Raji (cell line): ENCODE data around the gene SYT7.

Experiments used
- POLR2A ChIP-seq: IDR thresholded peaks from 2 replicates; pipeline ENCODE4 v1.6.1; 2011; ENCODE audit warnings: low read depth, low read length, control low read depth; ENCODE audit not compliant: insufficient read depth

Gene SYT7

DNA sequence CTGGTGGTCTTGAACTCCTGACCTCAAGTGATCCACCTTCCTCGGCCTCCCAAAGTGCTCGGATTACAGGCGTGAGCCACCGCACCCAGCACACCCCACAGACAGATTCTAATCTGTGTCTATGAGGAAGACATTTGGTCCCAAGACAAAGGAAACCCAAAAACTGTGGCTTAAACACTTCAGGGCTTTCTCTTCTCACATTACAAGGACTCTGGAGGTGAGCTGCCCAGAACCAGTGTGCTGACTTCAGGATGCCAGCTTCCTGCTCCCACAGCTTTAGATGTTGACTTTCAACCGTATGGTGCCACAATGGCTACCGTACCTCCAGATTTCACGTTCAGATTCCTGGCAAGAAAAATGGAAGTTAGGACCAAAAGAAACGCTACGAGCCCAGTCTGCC is 32.2 kb upstream of the SYT7 start:
- no peak for TF ChIP-seq POLR2A

DNA sequence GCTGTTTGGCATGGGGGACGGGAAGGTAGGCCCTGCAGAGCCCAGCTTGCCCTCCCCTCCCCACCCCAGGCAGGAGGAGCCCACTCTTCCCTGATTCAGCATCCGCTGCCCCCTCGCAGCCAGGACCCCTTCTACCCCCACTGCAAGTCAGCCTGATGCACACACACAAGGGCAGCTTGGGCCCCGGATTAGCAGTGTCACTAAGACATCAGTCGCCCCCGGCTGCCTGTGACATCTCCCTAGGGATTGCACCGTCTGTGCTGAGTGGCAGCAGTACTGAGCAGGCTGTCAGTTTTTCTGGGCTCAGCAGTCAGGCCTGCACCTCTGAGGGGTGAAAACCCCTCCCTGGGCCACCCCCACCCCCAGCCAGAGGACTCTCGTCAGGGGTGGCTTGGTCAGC is 30.4 kb upstream of the SYT7 start:
- no peak for TF ChIP-seq POLR2A

DNA sequence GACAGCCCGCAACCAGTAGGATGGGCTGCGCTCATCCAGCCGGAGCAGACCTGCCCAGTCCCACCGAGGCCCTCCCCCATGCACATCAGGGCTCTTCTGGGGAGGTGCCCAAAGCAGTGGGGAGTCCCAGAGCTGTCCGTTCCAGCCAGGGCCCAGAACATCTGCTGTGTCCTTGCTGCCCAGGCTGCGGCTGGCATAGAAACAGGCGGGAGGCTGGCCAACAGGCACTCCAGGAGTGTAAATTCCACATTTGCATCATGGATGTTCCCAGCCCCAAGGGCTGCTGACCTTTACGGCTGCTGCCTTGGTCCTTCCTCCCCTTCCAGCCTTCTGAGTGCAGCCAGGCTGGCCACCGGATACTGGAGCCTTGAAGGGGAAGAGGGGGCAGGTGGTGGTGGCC is 30.0 kb upstream of the SYT7 start:
- TF ChIP-seq POLR2A, result no peak

DNA sequence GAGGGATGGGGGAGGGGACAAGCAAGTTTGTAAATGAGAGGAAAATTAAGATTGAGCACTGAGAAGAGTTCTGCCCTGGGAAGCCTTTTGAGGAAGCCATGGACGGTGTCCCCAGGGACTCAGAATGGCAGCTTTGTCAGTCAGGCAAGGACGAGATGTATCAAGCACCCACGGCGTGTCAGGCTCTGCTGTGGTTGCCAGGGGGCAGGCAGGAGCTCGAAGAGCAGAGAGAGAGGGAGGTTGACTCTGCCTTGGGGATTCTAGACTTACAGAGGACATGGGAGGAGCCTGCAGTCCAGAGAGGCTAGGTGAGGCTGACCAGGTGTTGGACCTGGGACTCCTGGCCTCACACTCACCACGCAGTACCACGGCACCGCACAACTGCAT is 29.1 kb upstream of the SYT7 start:
- no peak for TF ChIP-seq POLR2A

DNA sequence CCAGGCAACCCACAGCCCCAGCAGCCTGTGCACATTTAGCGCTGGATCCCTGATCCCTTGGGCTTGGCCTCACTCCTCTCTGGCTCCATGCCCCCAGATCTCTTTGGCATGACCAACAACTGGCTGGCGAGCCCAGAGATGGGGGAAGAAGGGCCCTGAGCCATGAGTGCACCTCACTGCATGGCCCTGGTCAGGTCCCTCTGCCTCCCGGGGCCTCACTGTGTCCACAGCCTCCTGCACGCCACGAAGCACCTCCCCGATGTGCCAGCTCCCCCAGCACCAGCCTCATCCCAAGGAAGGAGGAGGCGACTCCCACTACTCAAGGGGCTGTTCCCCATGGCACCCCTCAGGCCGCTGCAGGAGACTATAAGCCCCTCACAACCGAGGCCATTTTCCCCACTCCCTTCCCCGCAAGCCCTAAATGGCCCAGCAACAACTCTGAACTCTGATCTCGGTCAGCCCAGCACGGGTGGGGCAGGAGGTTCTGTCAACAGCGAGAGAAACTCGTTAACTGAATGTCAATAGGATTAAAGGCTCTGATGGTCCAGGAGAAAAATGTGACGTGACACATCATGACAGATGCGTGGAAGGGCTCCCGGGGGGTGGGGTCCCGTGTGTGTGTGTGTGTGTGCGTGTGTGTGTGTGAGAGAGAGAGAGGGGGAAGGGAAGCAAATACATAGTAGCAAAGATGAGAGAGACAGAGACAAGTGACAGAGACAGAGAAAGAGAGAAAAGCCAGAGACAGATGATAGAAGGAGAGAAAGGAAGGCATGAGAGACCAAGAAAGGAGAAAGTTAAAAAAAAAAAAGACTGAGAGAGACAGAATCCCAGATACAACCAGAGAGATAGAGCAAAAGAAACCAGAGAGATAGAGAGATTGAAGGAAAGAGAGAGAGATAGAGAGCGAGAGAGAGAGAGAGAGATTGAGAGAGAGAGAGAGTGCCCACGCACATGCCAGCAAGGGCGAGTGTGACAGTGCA is 28.4 kb upstream of the SYT7 start:
- no peak for TF ChIP-seq POLR2A

DNA sequence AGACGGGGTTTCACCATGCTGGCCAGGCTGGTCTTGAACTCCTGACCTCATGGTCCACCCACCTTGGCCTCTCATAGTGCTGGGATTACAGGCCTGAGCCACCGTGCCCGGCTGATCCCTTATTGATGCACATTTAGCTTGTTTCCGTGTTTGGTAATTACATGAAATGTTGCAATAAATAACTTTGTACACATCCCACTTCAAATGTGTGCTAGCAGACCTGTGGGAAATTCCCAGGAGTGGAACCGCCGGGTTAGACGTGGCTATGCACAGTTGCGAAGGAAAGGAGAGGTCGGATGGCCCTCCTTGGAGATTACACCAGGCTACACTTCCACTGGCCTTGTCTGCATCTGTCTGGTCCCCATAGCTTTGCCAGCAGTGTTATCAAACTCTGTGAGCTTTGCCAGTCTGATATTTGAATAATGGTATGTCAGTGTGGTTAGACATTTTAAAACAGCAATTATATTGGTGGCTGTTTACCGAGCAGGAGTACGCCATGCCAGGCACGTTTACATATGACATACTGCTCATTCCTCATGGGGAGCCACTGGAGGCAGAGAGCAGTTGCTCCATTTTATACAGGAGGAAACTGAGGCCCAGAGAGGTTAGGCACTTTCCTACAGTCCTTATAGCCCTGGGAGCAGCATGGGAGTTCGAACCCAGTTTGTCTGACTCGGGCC is 27.2 kb upstream of the SYT7 start:
- no peak for TF ChIP-seq POLR2A

DNA sequence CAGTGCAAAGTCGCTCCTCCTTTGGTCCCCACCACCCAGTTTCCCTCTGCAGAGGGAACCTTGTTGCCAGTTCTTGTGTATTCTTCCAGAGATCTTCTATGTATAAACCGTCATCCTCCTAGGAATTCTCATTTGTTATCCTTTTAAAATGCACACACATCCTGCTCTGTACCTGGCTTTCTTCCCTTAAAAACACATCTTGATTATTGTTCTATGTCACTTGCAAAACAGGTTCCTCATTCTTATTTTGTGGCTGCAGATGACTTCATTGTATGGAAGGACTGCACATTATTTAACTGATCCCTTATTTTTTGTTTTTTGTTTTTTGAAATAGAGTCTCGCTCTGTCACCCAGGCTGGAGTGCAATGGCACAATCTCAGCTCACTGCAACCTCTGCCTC is 26.6 kb upstream of the SYT7 start:
- TF ChIP-seq POLR2A, result no peak

DNA sequence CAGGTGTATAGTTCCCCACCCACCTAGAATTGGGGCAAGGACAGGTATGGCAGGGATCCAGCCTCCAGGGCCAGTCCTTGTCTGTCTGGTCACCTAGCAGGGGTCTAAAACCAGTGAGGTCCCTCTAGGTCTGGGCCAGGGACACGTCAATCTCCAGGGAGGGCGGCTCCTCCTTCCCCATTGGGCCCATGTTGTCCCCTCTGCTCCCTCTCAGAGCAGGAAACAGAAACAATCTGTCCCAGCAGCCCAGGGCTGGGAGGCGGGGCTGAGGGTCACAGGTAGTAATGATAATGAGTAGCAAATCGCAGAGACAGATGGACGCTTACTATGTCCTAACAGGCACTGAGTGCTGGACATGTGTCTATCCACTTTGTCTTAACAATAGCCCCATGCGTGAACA is 22.8 kb upstream of the SYT7 start:
- no peak for TF ChIP-seq POLR2A

DNA sequence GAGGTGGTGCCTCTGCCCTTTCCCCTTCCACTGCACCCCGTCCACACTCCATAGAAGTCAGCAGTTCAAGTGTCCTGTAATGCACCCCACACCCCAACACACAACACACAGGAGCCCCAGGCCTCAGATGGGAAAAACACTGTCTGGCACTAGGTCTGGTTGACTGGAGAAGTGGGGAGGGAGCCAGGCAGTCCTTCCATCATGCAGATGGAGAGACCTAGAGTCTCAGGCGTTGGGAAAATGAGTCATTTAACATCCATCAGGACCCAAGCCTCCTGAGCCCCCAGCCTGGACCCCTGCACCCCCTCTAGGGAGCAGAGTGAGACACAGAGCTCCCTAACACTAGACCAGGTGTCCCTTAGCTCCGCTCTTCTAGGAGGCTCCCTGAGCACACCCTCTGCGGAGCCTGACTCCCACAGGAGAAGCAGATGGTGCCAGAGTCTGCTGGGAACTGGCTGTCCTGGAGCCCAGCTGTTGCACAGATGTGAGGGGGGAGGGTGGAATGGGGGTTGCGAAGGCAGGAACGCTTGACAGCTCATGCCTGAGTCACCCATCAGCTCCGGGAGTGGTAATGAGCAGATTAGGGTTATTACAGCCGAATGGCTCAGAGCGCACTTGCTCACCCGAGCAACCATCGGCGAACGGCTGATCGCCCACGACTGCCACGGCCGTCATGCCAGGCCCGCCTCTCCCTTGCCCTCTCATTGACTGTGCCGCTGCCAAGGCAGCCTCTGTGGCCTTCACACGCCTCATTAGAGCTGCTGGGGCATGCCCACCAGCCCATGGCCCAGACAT is 22.1 kb upstream of the SYT7 start:
- TF ChIP-seq POLR2A, result no peak

DNA sequence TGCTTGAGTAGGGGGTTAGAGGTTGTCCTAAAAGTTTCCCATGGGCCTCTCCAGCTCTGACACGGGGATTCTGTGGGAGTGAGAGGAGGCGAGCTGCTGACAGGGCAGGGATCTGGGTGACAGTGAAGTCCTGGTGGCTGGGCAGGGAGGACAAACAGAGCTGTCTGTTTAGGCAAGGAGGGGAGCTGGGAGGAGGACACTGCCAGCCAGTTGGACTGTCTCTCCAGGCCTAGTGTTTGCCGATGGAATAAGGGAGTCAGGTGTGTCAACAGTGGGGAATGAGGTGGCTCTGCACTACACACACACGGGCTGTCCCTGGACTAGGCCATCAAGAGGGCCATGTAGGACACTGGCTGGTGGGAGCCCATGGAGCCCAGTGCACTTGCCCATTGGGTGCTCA is 20.6 kb upstream of the SYT7 start:
- no peak for TF ChIP-seq POLR2A

DNA sequence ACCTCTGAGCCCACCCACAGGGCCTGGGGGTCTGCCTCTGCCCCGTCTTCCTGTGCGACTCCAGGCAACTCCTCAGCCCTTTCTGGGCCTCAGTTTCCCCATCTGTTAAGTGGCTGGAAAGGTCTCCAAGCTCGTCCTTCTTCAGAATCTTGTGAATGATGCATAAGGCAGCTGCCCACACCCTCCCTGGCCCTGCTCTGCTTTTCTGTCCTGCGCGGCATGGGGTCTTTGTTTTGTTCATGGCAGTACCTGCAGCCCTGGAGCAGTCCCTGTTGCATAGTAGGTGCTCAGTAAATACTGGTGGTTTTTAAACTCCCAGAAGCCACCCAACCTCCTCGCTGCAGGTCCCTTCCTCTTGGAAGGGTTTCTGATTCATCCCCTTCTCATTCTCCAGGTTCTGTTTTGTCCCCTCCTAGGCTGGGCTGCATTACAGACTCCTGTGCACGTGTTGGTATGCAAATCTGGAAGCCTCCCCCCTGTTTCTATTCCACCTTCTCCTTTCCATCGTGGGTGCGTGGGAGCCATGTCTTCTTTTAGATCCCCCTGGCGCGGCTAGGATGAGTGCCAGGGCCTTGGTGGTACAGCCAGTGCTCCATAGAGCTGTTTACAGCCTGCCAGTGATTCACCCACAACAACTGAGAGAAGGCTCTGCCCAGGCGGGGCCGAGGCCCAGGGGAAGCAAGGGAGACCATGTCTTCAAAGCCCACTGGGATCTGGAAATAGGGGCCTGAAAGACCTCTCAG is 19.3 kb upstream of the SYT7 start:
- TF ChIP-seq POLR2A, result no peak

DNA sequence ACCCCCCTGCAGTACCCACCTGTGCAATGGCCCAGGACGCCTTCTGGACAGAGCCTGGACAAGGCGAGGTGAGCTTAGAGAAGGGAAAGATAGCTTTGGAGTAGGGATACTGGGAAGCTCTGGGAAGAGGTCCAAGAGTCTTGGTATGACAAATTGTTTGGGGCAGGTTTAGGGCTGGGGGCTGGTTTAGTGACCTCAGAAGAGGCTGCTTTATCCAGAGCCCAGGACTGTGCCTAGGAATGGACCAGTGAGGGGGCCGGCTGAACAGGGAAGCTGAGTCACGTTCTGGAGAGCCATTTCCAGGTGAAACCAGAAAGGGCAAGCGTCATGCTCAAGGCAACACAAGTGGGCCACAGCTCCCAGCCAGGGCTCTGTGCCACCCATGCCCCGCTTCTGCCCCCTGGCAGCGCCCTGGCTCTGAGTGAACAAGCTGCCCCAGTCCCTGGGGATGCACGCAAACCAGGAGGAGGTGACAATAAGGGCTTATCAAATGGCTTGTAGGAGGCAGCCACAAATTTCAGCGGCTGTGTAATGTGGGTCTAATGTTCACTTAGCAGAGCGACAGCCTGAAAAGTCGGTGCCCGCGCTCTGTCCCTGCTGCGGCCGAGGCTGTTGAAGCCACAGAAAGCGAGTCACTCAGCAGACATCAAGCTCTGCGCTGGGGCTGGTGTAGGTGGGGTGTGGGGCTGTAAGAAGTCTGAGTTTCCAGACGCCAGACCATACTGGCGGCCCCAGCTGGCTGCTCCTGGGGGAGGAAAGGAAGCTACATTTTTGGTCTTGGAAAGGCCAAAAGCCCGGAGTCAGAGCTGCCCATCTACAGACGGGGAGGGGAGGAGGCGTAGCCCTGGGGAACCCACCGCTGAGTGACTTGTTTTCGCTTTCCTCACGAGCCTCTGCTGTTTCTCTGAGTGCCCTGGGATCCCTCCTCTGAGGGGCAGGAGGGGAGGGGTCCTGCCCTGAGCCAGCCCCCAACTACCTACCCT is 18.3 kb upstream of the SYT7 start:
- TF ChIP-seq POLR2A, result no peak

DNA sequence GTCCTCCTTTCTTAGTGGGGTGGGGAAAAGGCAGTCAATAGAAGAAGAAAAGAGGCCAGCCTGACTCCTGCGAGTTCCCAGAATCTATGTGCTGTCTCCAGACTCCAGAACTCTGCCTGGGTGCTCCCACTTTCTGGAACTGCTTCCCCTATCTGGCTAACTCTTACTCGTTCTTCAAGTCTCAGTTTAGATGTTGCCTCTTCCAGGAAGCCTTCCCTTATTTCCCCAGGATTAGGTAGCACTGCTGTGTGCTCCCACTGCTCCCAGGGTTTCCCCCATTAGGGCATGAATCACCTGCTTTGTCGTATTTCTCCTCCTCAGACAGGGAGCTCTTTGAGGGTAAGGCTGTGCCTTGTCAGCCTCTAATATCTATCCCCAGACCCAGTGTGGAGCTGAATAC is 17.5 kb upstream of the SYT7 start:
- TF ChIP-seq POLR2A, result no peak

DNA sequence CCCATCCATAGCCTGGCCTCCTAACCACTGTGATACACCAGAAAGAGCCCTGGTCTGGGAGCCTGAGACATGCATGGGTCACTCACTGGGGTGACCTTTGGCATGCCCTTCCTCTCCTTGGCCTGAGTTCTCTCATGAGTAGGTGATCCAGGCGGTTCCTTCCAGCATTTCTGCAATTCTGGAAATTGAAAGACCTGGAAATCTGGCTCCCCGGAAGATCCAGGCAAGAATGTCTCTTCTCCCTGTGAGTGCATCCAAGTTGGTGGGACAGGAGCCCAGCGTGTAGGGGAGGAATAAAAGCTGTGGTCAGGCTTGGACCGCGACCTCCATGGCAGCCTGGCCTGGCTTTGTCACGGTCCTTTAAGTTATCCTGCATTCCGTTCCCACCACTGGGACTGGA is 16.1 kb upstream of the SYT7 start:
- no peak for TF ChIP-seq POLR2A

DNA sequence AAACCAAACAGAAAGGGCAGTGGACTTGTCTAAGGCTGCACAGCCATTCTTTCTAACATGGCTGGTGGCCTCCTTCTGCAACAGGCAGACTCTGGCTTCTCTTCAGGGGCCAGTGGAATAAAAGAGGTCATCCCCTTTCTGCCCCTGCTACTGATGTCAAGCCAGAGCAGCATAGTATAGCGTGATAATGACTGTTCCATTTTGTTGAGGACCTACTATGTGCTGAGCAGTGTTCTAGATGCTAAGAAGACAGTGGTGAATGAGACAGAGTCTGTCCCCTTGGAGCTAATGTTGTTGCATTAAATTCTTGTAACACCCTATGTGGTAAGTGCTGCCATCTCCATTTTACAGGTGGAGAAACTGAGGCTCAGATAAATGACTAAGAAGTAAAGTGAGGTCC is 15.7 kb upstream of the SYT7 start:
- no peak for TF ChIP-seq POLR2A
